Inferior parietal cortex (tissue), 1 donor: ENCODE data around the gene FBXO2.

ENCODE experiments used
- DNase-seq: peaks from one replicate; pipeline ENCODE4 v3.0.0-alpha.2; 2016; ENCODE audit errors: extremely low spot score

FBXO2 gene

GRCh38 chr1:11682287-11682771 is 28.1 kb upstream of the FBXO2 start:
- no peak for DNase-seq

GRCh38 chr1:11681071-11681771 is 27.0 kb upstream of the FBXO2 start, which contains the start of gene MAD2L2:
TSS of gene MAD2L2 (minus strand) at chr1:11681148. CDS start at chr1:11680601, 547 bp downstream.
- peak; percentile 81 for DNase-seq

GRCh38 chr1:11680270-11681070 is 26.2 kb upstream of the FBXO2 start:
- DNase-seq, result no peak

GRCh38 chr1:11678442-11678841 is 24.2 kb upstream of the FBXO2 start:
- DNase-seq, result no peak

- DNase-seq, result no peak
These were observed 22.3 kb upstream of the FBXO2 start for GRCh38 chr1:11676386-11677103.

GRCh38 chr1:11675325-11675724 is 21.1 kb upstream of the FBXO2 start:
- DNase-seq, result no peak

- DNase-seq, result no peak
These were observed 20.3 kb upstream of the FBXO2 start for GRCh38 chr1:11674488-11674887.

GRCh38 chr1:11673089-11673769 is 19.0 kb upstream of the FBXO2 start:
- no peak for DNase-seq

- DNase-seq, result no peak
These were observed 17.5 kb upstream of the FBXO2 start for GRCh38 chr1:11671544-11672286.

- no peak for DNase-seq
These were observed 16.9 kb upstream of the FBXO2 start for GRCh38 chr1:11671205-11671543.

GRCh38 chr1:11670747-11671146 is 16.5 kb upstream of the FBXO2 start:
- DNase-seq, result no peak

GRCh38 chr1:11668516-11668915 is 14.3 kb upstream of the FBXO2 start:
- DNase-seq, result no peak

- no peak for DNase-seq
These were observed 10.3 kb upstream of the FBXO2 start for GRCh38 chr1:11664336-11665065.

- DNase-seq, result no peak
These were observed 6.9 kb upstream of the FBXO2 start for GRCh38 chr1:11661103-11661502.

GRCh38 chr1:11659748-11660147 is 5.5 kb upstream of the FBXO2 start:
- DNase-seq, result no peak

- no peak for DNase-seq
These were observed 4.3 kb upstream of the FBXO2 start for GRCh38 chr1:11658542-11658941.

- DNase-seq, result no peak
These were observed 3.4 kb upstream of the FBXO2 start for GRCh38 chr1:11657654-11658053.

- no peak for DNase-seq
These were observed 945 bp upstream of the FBXO2 start for GRCh38 chr1:11654939-11655808.

- no peak for DNase-seq
These were observed 430 bp downstream of the FBXO2 start for GRCh38 chr1:11653861-11654136.
